A673 (cell line): ENCODE results near the gene KIRREL3.

Experiments used
- CTCF ChIP-seq: fragments of 300-800, 200-600 bp; sonication (generic); conservative IDR thresholded peaks from 2 replicates; pipeline ENCODE4 v1.5.1; 2017; ENCODE audit warnings: low read depth, mild to moderate bottlenecking, antibody characterized with exemption, low read length, moderate library complexity, mixed read lengths
- EZH2 ChIP-seq: fragments of 200-600 bp; sonication (generic); IDR thresholded peaks from 2 replicates; pipeline ENCODE4 v1.6.1; 2017; ENCODE audit warnings: borderline replicate concordance, low read depth, mild to moderate bottlenecking, mixed read lengths, antibody characterized with exemption, low read length; ENCODE audit not compliant: poor library complexity, severe bottlenecking

DNA sequence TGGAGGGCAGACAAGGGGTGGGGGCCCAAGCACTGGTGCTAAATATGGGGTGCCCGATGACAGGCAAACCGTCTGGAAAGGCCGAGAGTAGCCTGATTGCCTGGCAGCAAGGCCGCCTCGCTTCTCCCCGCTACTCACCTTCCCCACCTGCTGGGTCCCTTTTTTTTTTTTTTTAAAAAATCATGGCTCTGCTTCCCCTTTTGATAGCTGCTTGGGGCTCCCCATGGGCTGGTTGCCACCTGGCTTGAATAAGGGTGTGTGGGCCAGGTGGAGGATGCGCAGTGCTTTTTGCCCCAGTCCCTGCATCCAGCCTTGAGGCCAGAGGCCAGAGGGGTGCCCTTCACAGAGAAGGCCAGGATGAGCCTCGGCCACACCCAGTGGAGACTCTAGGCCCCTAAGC lies 533.1 kb downstream of the KIRREL3 start:
- TF ChIP-seq EZH2 (no peak), CTCF (no peak)
